Epithelial cell of esophagus (primary cell): ENCODE results near the gene IQGAP2.

Experiments used
- DNase-seq: peaks from one replicate; pipeline ENCODE4 v3.0.0; 2010; ENCODE audit warnings: low read depth
- H3K4me3 ChIP-seq: 2 replicates; pipeline ENCODE4 v1.5.1; 2011; ENCODE audit warnings: mild to moderate bottlenecking, low read length, control low read depth
- CTCF ChIP-seq: IDR thresholded peaks from 2 replicates; pipeline ENCODE4 v1.5.1; 2011; ENCODE audit warnings: low read depth, mild to moderate bottlenecking, low read length, control low read depth, inconsistent platforms; ENCODE audit not compliant: insufficient read depth; ENCODE audit errors: missing control alignments

The IQGAP2 gene

GRCh38 chr5:76415855-76416254, 12.8 kb downstream of the IQGAP2 start:
- H3K4me3 ChIP-seq, result no peak overlapping the region
- TF ChIP-seq CTCF, result no peak

GRCh38 chr5:76419597-76420298, 16.7 kb downstream of the IQGAP2 start:
- no peak overlapping the region for H3K4me3 ChIP-seq
- TF ChIP-seq CTCF, result no peak
- DNase-seq, result no peak

More at GRCh38 chr5:76415855-76416254, 12.8 kb downstream of the IQGAP2 start:
- no peak for DNase-seq

- TF ChIP-seq CTCF, result no peak
Measured at GRCh38 chr5:76422227-76422626, 19.1 kb downstream of the IQGAP2 start.

DNA sequence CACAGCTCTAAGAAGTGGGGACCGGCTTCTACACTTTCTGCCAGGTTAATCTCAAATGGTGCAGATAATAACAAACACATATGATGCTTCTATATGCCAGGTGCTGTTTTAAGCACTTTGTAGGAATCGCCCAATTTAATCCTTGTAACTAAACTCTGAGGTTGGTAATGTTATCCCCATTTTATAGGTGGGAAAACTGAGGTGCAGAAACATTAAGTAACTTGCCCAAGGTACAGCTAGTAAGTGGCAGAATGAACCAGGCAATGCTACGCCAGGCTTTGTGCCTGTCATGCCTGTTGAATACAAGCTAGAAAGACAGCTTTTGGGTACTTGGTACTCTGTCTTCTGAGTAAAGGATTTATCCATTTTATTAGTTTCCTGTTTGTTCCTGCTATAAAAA, 19.7 kb downstream of the IQGAP2 start:
- no peak for TF ChIP-seq CTCF
- H3K4me3 ChIP-seq, result no peak overlapping the region
- DNase-seq, result no peak

More at GRCh38 chr5:76422227-76422626, 19.1 kb downstream of the IQGAP2 start:
- DNase-seq, result no peak
- H3K4me3 ChIP-seq, result no peak overlapping the region

DNA sequence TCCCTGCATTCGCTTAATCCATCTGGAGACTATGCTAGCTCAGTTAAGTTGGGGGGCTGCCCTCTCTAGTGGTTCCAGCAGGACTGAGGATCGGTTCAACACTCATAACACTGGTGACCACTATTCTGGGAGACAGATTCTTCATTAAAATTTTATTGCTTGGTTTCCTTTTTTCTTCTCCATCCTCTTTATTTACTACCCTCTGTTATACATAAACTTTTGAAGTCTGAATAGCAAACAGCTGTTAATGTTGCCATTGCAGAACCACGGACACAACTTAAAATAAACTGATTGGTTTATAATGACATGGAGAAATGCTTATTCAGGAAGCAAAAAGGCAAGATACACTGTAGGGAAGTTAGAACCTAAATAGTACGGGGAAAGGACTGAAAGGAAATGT, 22.1 kb downstream of the IQGAP2 start:
- H3K4me3 ChIP-seq, result no peak overlapping the region
- DNase-seq, result no peak
- TF ChIP-seq CTCF, result no peak

DNA sequence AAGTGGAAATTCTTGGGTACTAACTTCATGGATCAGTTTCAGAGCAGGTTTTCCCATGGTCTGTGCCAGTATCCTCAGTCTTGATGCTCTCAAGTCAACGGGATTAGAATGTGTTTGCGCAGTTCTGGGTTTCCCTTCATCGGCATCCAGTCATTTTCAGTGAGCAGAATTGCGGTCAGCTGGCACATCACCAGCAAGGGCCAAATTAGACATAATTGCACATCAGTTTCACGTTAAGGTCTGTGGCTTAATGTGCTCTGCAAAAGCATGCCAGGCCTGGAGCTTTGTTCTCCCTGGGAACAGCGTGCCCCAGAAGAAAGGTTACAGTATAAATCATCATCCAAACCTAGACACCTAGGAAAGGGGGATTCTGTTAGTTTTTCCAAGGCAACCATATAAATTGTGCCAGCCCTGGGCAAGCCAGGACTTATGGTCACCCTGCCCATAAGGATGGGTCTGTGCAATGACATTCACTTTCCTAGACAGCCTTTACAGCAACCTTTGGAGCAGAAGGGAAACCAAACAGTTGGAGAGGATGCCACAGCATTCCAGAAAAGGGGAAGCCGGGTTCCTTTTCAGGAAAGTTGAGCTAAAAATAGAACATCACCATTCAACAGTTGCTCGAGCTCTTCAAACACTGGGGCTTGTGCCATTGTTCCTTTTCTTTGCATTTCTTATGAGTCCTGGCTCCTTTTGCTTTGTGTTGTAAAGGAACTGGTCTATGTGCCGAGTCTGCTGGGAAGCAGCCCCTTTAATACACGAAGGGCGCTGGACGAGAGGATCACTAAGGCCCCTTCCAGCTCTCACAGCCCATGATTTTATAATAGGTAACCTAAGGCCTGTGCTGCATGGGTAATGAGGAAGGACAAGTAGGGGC, 23.1 kb downstream of the IQGAP2 start:
- no peak overlapping the region for H3K4me3 ChIP-seq
- no peak for TF ChIP-seq CTCF
- no peak for DNase-seq
